H9 (cell line): Measurements from ENCODE around the gene POGLUT2. TPM values are rescaled to one million over a fixed set of nuclear protein-coding genes. Genes with fewer than 3 reads are reported as not detected.

Source experiments
- DNase-seq: peaks from one replicate; pipeline ENCODE4 v3.0.0-alpha.2; 2017
- H2AFZ ChIP-seq: one replicate; pipeline ENCODE4 v1.6.1; 2013; ENCODE audit warnings: mild to moderate bottlenecking, low read length, control low read depth, moderate library complexity
- H2AK5ac ChIP-seq: 2 replicates; pipeline ENCODE4 v1.6.1; 2013; ENCODE audit warnings: low read length, control low read depth, mixed read lengths; ENCODE audit not compliant: insufficient read length
- H2BK120ac ChIP-seq: one replicate; pipeline ENCODE4 v1.6.1; 2013; ENCODE audit warnings: low read depth, mild to moderate bottlenecking, low read length, control low read depth, inconsistent platforms; ENCODE audit not compliant: poor library complexity, severe bottlenecking
- H2BK12ac ChIP-seq: 2 replicates; pipeline ENCODE4 v1.6.1; 2013; ENCODE audit warnings: low read length, control low read depth, mixed read lengths, low read depth; ENCODE audit not compliant: insufficient read length
- H2BK15ac ChIP-seq: 2 replicates; pipeline ENCODE4 v1.6.1; 2013; ENCODE audit warnings: low read depth, low read length, control low read depth
- H2BK20ac ChIP-seq: one replicate; pipeline ENCODE4 v1.6.1; 2013; ENCODE audit warnings: low read depth, mild to moderate bottlenecking, low read length, control low read depth, inconsistent platforms; ENCODE audit not compliant: poor library complexity, severe bottlenecking
- H2BK5ac ChIP-seq: 2 replicates; pipeline ENCODE4 v1.6.1; 2013; ENCODE audit warnings: low read length, control low read depth, mixed read lengths; ENCODE audit not compliant: insufficient read length
- H3K14ac ChIP-seq: 2 replicates; pipeline ENCODE4 v1.6.1; 2013; ENCODE audit warnings: low read length, control low read depth; ENCODE audit not compliant: insufficient read depth
- H3K18ac ChIP-seq: 2 replicates; pipeline ENCODE4 v1.6.1; 2013; ENCODE audit warnings: low read depth, mild to moderate bottlenecking, mixed read lengths, low read length, control low read depth; ENCODE audit not compliant: insufficient read length
- H3K23ac ChIP-seq: 2 replicates; pipeline ENCODE4 v1.6.1; 2013; ENCODE audit warnings: low read length, control low read depth, mixed read lengths, low read depth; ENCODE audit not compliant: insufficient read length
- H3K23me2 ChIP-seq: 2 replicates; pipeline ENCODE4 v1.6.1; 2013; ENCODE audit warnings: low read depth, mild to moderate bottlenecking, mixed read lengths, low read length, control low read depth; ENCODE audit not compliant: insufficient read length, poor library complexity, severe bottlenecking
- H3K27ac ChIP-seq: 2 replicates; pipeline ENCODE4 v1.5.1; 2013; ENCODE audit warnings: low read length, control low read depth, mixed read lengths, low read depth; ENCODE audit not compliant: insufficient read length
- H3K27me3 ChIP-seq: 2 replicates; pipeline ENCODE4 v1.6.1; 2013; ENCODE audit warnings: low read length, control low read depth, inconsistent platforms; ENCODE audit not compliant: insufficient read depth
- H3K4ac ChIP-seq: 2 replicates; pipeline ENCODE4 v1.6.1; 2013; ENCODE audit warnings: low read depth, mild to moderate bottlenecking, control low read depth, inconsistent platforms, low read length, moderate library complexity
- H3K4me1 ChIP-seq: 2 replicates; pipeline ENCODE4 v1.6.1; 2013; ENCODE audit warnings: low read length, control low read depth, inconsistent platforms; ENCODE audit not compliant: insufficient read depth
- H3K4me2 ChIP-seq: 2 replicates; pipeline ENCODE4 v1.6.1; 2013; ENCODE audit warnings: low read length, control low read depth, mixed read lengths; ENCODE audit not compliant: insufficient read length, insufficient read depth
- H3K56ac ChIP-seq: 2 replicates; pipeline ENCODE4 v1.6.1; 2013; ENCODE audit warnings: low read depth, mild to moderate bottlenecking, mixed read lengths, low read length, control low read depth; ENCODE audit not compliant: insufficient read length
- H3K79me1 ChIP-seq: 2 replicates; pipeline ENCODE4 v1.6.1; 2013; ENCODE audit warnings: low read depth, mild to moderate bottlenecking, moderate library complexity, low read length, control low read depth, inconsistent platforms; ENCODE audit not compliant: insufficient read depth, poor library complexity, severe bottlenecking
- H3K79me2 ChIP-seq: 2 replicates; pipeline ENCODE4 v1.6.1; 2013; ENCODE audit warnings: low read length, control low read depth, inconsistent platforms; ENCODE audit not compliant: insufficient read depth
- H3K9ac ChIP-seq: 2 replicates; pipeline ENCODE4 v1.6.1; 2013; ENCODE audit warnings: low read length, control low read depth, mixed read lengths; ENCODE audit not compliant: insufficient read length; ENCODE audit errors: extremely low read depth
- H3K9me3 ChIP-seq: one replicate; pipeline ENCODE4 v1.6.1; 2013; ENCODE audit warnings: low read depth, low read length, inconsistent platforms; ENCODE audit not compliant: control insufficient read depth
- H3T11ph ChIP-seq: one replicate; pipeline ENCODE4 v1.6.1; 2013; ENCODE audit warnings: mild to moderate bottlenecking, low read length, control low read depth, inconsistent platforms
- H4K20me1 ChIP-seq: one replicate; pipeline ENCODE4 v1.6.1; 2013; ENCODE audit not compliant: control insufficient read depth, insufficient read length, insufficient read depth
- H4K5ac ChIP-seq: 2 replicates; pipeline ENCODE4 v1.6.1; 2013; ENCODE audit warnings: low read depth, mild to moderate bottlenecking, mixed read lengths, low read length, control low read depth; ENCODE audit not compliant: insufficient read length
- H4K8ac ChIP-seq: replicated peaks from 2 replicates; pipeline ENCODE4 v1.6.1; 2013; ENCODE audit warnings: low read length, control low read depth, mixed read lengths, low read depth; ENCODE audit not compliant: insufficient read length
- H4K91ac ChIP-seq: 2 replicates; pipeline ENCODE4 v1.6.1; 2013; ENCODE audit warnings: low read depth, mild to moderate bottlenecking, moderate library complexity, mixed read lengths, low read length, control low read depth; ENCODE audit not compliant: insufficient read length
- H3K27ac Mint-ChIP-seq, 3 experiments: 2 replicates in 2 of 3; 3 replicates in 1 of 3; pipeline ENCODE4 v1.8.0; 2020 to 2021; ENCODE audit warnings: mixed read lengths in 3 of 3, mild to moderate bottlenecking in 1 of 3, moderate library complexity in 1 of 3
- H3K27me3 Mint-ChIP-seq: 2 replicates; pipeline ENCODE4 v1.8.0; 2021; ENCODE audit warnings: low read depth, mild to moderate bottlenecking, moderate library complexity, mixed read lengths
- H3K36me3 Mint-ChIP-seq, 3 experiments: 2 replicates in 2 of 3; 3 replicates in 1 of 3; pipeline ENCODE4 v1.8.0; 2020 to 2021; ENCODE audit warnings: low read depth in 3 of 3, mixed read lengths in 3 of 3; ENCODE audit not compliant: insufficient read depth in 1 of 3
- H3K4me1 Mint-ChIP-seq, 2 experiments: 2 replicates each; pipeline ENCODE4 v1.8.0; 2020; ENCODE audit warnings: mixed read lengths in 2 of 2
- H3K4me3 Mint-ChIP-seq, 2 experiments: 2 replicates in 1 of 2; 3 replicates in 1 of 2; pipeline ENCODE4 v1.8.0; 2020 to 2021; ENCODE audit warnings: mild to moderate bottlenecking in 2 of 2, mixed read lengths in 2 of 2, moderate library complexity in 1 of 2
- H3K9me3 Mint-ChIP-seq, 2 experiments: 2 replicates in 1 of 2; 3 replicates in 1 of 2; pipeline ENCODE4 v1.8.0; 2020; ENCODE audit warnings: mild to moderate bottlenecking in 2 of 2, mixed read lengths in 2 of 2, moderate library complexity in 1 of 2
- WGBS: extraction: QIAGEN DNeasy Blood & Tissue Kit; methylation state at CpG from one replicate; pipeline ENCODE4 v1.1.7; 2013; ENCODE audit warnings: missing lambda C conversion rate, low lambda C conversion rate, mixed read lengths; ENCODE audit not compliant: insufficient read length; ENCODE audit errors: extremely low coverage; 5-methylcytosine and 5-hydroxymethylcytosine counted together
- total RNA-seq: library from RNA; stranded (reverse); gene quantifications from 2 replicates; pipeline ENCODE4 v1.2.1, GENCODE V29; 2021
- TF ChIP-seq, protein P1 (sequence below): fragments of 200-600 bp; sonication (generic); conservative IDR thresholded peaks from 3 replicates; pipeline ENCODE4 v1.8.0; 2021; ENCODE audit warnings: antibody characterized with exemption, mild to moderate bottlenecking

The POGLUT2 gene
- total RNA-seq, 1 experiment from 2014 or later = 23.5 TPM

DNA sequence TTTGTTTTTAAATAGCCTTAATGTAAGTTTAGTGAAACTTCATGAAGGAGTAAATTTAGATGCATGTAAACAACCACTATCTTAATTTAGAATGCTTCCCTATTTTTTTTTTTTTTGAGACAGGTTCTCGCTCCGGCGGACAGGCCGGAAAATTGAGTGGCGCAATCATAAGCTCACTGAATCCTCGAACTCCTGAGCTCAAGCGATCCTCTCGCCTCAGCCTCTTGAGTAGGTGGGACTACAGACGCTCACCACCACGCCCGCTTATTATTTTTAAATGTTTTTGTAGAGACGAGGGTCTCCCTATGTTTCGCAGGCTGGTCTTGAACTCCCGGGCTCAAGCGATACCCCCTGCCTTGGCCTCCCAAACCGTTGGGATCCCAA, 26.7 kb downstream of the POGLUT2 start:
- no peak overlapping the region for H3K14ac ChIP-seq
- TF ChIP-seq, protein P1, sequence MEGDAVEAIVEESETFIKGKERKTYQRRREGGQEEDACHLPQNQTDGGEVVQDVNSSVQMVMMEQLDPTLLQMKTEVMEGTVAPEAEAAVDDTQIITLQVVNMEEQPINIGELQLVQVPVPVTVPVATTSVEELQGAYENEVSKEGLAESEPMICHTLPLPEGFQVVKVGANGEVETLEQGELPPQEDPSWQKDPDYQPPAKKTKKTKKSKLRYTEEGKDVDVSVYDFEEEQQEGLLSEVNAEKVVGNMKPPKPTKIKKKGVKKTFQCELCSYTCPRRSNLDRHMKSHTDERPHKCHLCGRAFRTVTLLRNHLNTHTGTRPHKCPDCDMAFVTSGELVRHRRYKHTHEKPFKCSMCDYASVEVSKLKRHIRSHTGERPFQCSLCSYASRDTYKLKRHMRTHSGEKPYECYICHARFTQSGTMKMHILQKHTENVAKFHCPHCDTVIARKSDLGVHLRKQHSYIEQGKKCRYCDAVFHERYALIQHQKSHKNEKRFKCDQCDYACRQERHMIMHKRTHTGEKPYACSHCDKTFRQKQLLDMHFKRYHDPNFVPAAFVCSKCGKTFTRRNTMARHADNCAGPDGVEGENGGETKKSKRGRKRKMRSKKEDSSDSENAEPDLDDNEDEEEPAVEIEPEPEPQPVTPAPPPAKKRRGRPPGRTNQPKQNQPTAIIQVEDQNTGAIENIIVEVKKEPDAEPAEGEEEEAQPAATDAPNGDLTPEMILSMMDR = no peak
- no peak overlapping the region for H4K8ac ChIP-seq
- WGBS = no CpG with 5 or more reads among the region's 16 CpGs
- no peaks in the 10 kb centered on the region for H3K79me1 ChIP-seq
- no peak overlapping the region for H3T11ph ChIP-seq
- H4K5ac ChIP-seq = no peak overlapping the region
- H3K18ac ChIP-seq = no peak overlapping the region
- Mint-ChIP-seq H3K27ac (no peak overlapping the region), H3K27me3 (peaks cover 9% of the 10 kb centered on the region), H3K4me3 (peak overlapping the region; percentile 83 to 89; a peak in 4 of 5 replicates), H3K4me1 (peaks cover 10 to 14% of the 10 kb centered on the region in 2 experiments), H3K9me3 (peaks cover 0 to 2% of the 10 kb centered on the region in 2 experiments; a peak in 1 of 5 replicates), H3K36me3 (peaks cover 0 to 5% (median 0%) of the 10 kb centered on the region in 3 experiments; a peak in 3 of 7 replicates)
- no peak overlapping the region for H3K4ac ChIP-seq
- no peak overlapping the region for H3K27ac ChIP-seq
- H3K27me3 ChIP-seq = no peaks in the 10 kb centered on the region; the same call in 1 of the 2 replicates
- no peak overlapping the region for H2BK5ac ChIP-seq
- H2AFZ ChIP-seq = no peak overlapping the region
- peaks cover 5% of the 10 kb centered on the region for H3K23me2 ChIP-seq
- no peak overlapping the region for H2AK5ac ChIP-seq
- H2BK120ac ChIP-seq = no peak overlapping the region
- H3K56ac ChIP-seq = no peak overlapping the region
- no peak overlapping the region for H2BK20ac ChIP-seq
- H2BK15ac ChIP-seq = no peak overlapping the region
- H4K20me1 ChIP-seq = no peaks in the 10 kb centered on the region
- DNase-seq = no peak
- no peak overlapping the region for H3K4me2 ChIP-seq
- no peak overlapping the region for H4K91ac ChIP-seq
- peaks cover 2% of the 10 kb centered on the region; the same call in 1 of the 2 replicates for H3K4me1 ChIP-seq
- no peaks in the 10 kb centered on the region for H3K79me2 ChIP-seq
- no peaks in the 10 kb centered on the region for H3K9me3 ChIP-seq
- no peak overlapping the region for H3K23ac ChIP-seq
- H3K9ac ChIP-seq = no peak overlapping the region
- no peak overlapping the region for H2BK12ac ChIP-seq
